HEK293T (cell line): ENCODE results near the gene MTG2.

ENCODE experiments used
- BHLHE40 ChIP-seq: fragments of 450-650 bp; IDR thresholded peaks from 2 replicates; pipeline ENCODE4 v1.6.1; 2016; ENCODE audit warnings: mild to moderate bottlenecking, moderate library complexity, borderline replicate concordance
- FOXA1 ChIP-seq: fragments of 450-650 bp; IDR thresholded peaks from 2 replicates; pipeline ENCODE4 v1.6.1; 2016; ENCODE audit warnings: mild to moderate bottlenecking
- FOXM1 ChIP-seq: fragments of 450-650 bp; IDR thresholded peaks from 2 replicates; pipeline ENCODE4 v1.6.1; 2017; ENCODE audit warnings: mild to moderate bottlenecking, borderline replicate concordance
- HDGF ChIP-seq: fragments of 450-650 bp; IDR thresholded peaks from 2 replicates; pipeline ENCODE4 v1.6.1; 2017; ENCODE audit warnings: antibody characterized with exemption, borderline replicate concordance
- LEF1 ChIP-seq: fragments of 450-650 bp; IDR thresholded peaks from 2 replicates; pipeline ENCODE4 v1.6.1; 2017; ENCODE audit warnings: mild to moderate bottlenecking, borderline replicate concordance
- NFRKB ChIP-seq: fragments of 450-650 bp; IDR thresholded peaks from 2 replicates; pipeline ENCODE4 v1.6.1; 2016; ENCODE audit warnings: mild to moderate bottlenecking, moderate library complexity
- SP1 ChIP-seq: fragments of 450-650 bp; IDR thresholded peaks from 2 replicates; pipeline ENCODE4 v1.6.1; 2017
- SUZ12 ChIP-seq: fragments of 450-650 bp; IDR thresholded peaks from 2 replicates; pipeline ENCODE4 v1.6.1; 2016; ENCODE audit warnings: mild to moderate bottlenecking
- TARDBP ChIP-seq: fragments of 450-650 bp; IDR thresholded peaks from 2 replicates; pipeline ENCODE4 v1.6.1; 2016
- TF ChIP-seq, protein P1 (sequence below): fragments of 450-650 bp; IDR thresholded peaks from 2 replicates; pipeline ENCODE4 v1.6.1; 2016

DNA sequence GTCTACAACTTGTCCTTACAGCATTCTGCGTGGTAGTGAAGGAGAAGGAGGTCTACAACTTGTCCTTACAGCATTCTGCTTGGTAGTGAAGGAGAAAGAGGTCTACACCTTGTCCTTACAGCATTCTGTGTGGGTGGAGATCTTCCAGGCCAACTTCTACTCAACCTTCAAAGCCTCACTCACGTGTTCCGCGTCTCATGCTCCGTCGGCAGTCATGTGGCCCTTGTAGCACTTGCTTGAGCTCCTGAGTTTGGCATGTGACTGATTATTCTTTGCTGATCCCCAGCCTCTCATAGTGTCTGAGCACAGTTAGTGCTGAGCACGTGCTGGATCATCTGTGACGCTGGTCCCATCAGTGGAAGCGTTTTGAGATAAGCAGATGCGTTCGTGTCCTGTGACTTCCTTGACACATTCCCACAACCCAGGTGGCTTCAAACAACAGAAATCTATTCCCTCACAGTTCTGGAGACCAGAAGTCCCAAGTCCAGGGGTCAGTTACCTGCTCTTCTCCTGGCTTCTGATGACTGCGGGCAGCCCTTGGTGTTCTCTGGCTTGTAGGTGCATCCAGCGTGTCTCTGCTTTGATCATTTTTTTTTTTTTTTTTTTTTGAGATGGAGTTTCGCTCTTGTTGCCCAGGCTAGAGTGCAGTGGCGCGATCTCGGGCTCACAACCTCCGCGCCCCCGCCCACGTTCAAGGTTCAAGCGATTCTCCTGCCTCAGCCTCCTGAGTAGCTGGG, 36.6 kb upstream of the MTG2 start:
- no peak for TF ChIP-seq BHLHE40
- TF ChIP-seq SP1: no peak
- TF ChIP-seq SUZ12: no peak
- no peak for TF ChIP-seq FOXM1
- TF ChIP-seq TARDBP: no peak
- no peak for TF ChIP-seq FOXA1
- TF ChIP-seq LEF1: no peak
- TF ChIP-seq NFRKB: no peak
- TF ChIP-seq, protein P1, sequence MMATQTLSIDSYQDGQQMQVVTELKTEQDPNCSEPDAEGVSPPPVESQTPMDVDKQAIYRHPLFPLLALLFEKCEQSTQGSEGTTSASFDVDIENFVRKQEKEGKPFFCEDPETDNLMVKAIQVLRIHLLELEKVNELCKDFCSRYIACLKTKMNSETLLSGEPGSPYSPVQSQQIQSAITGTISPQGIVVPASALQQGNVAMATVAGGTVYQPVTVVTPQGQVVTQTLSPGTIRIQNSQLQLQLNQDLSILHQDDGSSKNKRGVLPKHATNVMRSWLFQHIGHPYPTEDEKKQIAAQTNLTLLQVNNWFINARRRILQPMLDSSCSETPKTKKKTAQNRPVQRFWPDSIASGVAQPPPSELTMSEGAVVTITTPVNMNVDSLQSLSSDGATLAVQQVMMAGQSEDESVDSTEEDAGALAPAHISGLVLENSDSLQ: no peak
- TF ChIP-seq HDGF: no peak
